NT2/D1 (cell line): ENCODE measurements around the gene PAFAH1B1.

ENCODE experiments used
- YY1 ChIP-seq: IDR thresholded peaks from 2 replicates; pipeline ENCODE4 v1.6.1; 2011; ENCODE audit not compliant: insufficient read length, insufficient read depth
- ZNF274 ChIP-seq: IDR thresholded peaks from 2 replicates; pipeline ENCODE4 v1.6.1; 2011; ENCODE audit warnings: mild to moderate bottlenecking, low read depth, low read length

DNA sequence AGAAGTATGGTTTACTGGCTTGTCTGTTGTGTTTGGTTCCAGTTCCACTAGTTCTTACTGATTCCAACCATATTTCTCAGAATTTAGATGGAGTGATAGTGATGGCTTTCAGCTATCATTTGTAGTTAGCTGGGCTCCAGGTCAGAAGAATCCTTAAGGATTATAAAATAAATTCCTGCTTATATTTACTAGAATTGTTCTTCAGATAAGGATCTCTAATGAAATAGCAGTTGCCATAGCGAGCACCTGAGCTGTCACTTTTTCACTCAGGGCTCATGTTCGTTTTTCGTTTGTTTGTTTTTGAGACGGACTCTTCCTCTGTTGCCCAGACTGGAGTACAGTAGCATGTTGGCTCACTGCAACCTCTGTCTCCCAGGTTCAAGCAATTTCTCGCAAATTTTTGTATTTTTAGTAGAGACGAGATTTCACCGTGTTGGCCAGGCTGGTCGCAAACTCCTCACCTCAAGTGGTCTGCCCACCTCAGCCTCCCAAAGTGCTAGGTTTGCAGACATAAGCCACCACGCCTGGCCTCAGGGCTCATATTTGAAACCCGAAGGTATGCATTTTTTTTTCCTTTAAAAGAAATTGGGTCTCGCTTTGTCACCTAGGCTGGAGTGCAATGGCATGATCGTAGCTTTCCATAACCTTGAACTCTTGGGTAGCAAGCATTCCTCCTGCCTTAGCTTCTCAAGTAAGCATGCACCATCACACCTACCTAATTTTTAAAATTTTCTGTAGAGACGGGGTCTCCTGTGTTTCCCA, 42.9 kb downstream of the PAFAH1B1 start:
- TF ChIP-seq YY1 (no peak), ZNF274 (no peak)
